ENCODE data around the gene ULK1.

- no peak for TF ChIP-seq CTCF (IDR thresholded peaks at IDR 0.05)
- TF ChIP-seq POLR2A (IDR thresholded peaks at IDR 0.05) = no peak
These were observed 19.8 kb downstream of the ULK1 start for GRCh38 chr12:131914179-131914702.

All from esophagus squamous epithelium (tissue), 4 donors.